ENCODE measurements around the gene CD47.

Gene CD47

GRCh38 chr3:108085810-108086350 is 5.0 kb downstream of the CD47 start:
- Histone ChIP-seq H3K27me3 (ENCODE audit: control insufficient read depth, insufficient read depth, low read length) (no peaks in the 10 kb centered on the region), H3K4me3 (ENCODE audit: low read length) (no peak overlapping the region), H3K9me3 (replicated peaks; ENCODE audit: low read length) (no peaks in the 10 kb centered on the region), H3K4me2 (ENCODE audit: low read length) (no peak overlapping the region), H3K9ac (ENCODE audit: low read depth, low read length) (no peak overlapping the region), H3K4me1 (ENCODE audit: control insufficient read depth, insufficient read depth, low read length) (peaks cover 12% of the 10 kb centered on the region), H3K36me3 (ENCODE audit: insufficient read depth, low read length) (no peaks in the 10 kb centered on the region)

DNA sequence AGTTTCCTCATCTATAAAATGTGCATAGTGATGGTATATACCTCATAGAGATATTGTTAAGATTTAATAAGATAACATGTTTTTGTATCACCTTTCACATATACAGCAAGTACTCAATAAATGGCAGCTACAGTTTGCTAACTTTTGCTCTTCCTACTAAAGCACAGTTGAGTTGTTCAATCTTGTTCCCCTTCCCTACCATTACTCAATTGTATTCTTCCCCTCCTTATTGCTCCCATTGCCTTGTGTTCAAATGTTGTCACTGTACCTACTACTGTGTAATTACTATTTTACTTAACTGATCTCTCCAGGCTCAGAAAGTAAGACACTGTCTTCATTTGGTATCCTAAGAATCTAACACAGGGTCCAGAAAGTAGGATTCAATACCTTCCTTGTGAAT is 5.5 kb downstream of the CD47 start:
- H3K36me3 ChIP-seq (ENCODE audit: insufficient read depth, low read length): no peaks in the 10 kb centered on the region
- no peak overlapping the region for H3K4me2 ChIP-seq (ENCODE audit: low read length)
- H3K4me3 ChIP-seq (ENCODE audit: low read length): no peak overlapping the region
- peaks cover 12% of the 10 kb centered on the region for H3K4me1 ChIP-seq (ENCODE audit: control insufficient read depth, insufficient read depth, low read length)
- H3K9me3 ChIP-seq (replicated peaks; ENCODE audit: low read length): no peaks in the 10 kb centered on the region
- no peak overlapping the region for H3K9ac ChIP-seq (ENCODE audit: low read depth, low read length)
- H3K27me3 ChIP-seq (ENCODE audit: control insufficient read depth, insufficient read depth, low read length): no peaks in the 10 kb centered on the region

- Histone ChIP-seq H3K36me3 (ENCODE audit: insufficient read depth, low read length) (no peaks in the 10 kb centered on the region), H3K4me3 (ENCODE audit: low read length) (no peak overlapping the region), H3K4me1 (ENCODE audit: control insufficient read depth, insufficient read depth, low read length) (no peaks in the 10 kb centered on the region), H3K9ac (ENCODE audit: low read depth, low read length) (no peak overlapping the region), H3K9me3 (replicated peaks; ENCODE audit: low read length) (no peaks in the 10 kb centered on the region), H3K4me2 (ENCODE audit: low read length) (no peak overlapping the region), H3K27me3 (ENCODE audit: control insufficient read depth, insufficient read depth, low read length) (no peaks in the 10 kb centered on the region)
These were observed 11.0 kb downstream of the CD47 start for GRCh38 chr3:108079877-108080276.

GRCh38 chr3:108079043-108079442 is 11.8 kb downstream of the CD47 start:
- no peak overlapping the region for H3K4me2 ChIP-seq (ENCODE audit: low read length)
- no peak overlapping the region for H3K4me3 ChIP-seq (ENCODE audit: low read length)
- H3K27me3 ChIP-seq (ENCODE audit: control insufficient read depth, insufficient read depth, low read length): no peaks in the 10 kb centered on the region
- H3K9ac ChIP-seq (ENCODE audit: low read depth, low read length): no peak overlapping the region
- no peaks in the 10 kb centered on the region for H3K4me1 ChIP-seq (ENCODE audit: control insufficient read depth, insufficient read depth, low read length)
- no peaks in the 10 kb centered on the region for H3K36me3 ChIP-seq (ENCODE audit: insufficient read depth, low read length)
- no peaks in the 10 kb centered on the region for H3K9me3 ChIP-seq (replicated peaks; ENCODE audit: low read length)

GRCh38 chr3:108076564-108076963 is 14.3 kb downstream of the CD47 start:
- H3K36me3 ChIP-seq (ENCODE audit: insufficient read depth, low read length): no peaks in the 10 kb centered on the region
- no peaks in the 10 kb centered on the region for H3K27me3 ChIP-seq (ENCODE audit: control insufficient read depth, insufficient read depth, low read length)
- no peaks in the 10 kb centered on the region for H3K9me3 ChIP-seq (replicated peaks; ENCODE audit: low read length)
- H3K9ac ChIP-seq (ENCODE audit: low read depth, low read length): no peak overlapping the region
- no peaks in the 10 kb centered on the region for H3K4me1 ChIP-seq (ENCODE audit: control insufficient read depth, insufficient read depth, low read length)
- H3K4me3 ChIP-seq (ENCODE audit: low read length): no peak overlapping the region
- no peak overlapping the region for H3K4me2 ChIP-seq (ENCODE audit: low read length)

DNA sequence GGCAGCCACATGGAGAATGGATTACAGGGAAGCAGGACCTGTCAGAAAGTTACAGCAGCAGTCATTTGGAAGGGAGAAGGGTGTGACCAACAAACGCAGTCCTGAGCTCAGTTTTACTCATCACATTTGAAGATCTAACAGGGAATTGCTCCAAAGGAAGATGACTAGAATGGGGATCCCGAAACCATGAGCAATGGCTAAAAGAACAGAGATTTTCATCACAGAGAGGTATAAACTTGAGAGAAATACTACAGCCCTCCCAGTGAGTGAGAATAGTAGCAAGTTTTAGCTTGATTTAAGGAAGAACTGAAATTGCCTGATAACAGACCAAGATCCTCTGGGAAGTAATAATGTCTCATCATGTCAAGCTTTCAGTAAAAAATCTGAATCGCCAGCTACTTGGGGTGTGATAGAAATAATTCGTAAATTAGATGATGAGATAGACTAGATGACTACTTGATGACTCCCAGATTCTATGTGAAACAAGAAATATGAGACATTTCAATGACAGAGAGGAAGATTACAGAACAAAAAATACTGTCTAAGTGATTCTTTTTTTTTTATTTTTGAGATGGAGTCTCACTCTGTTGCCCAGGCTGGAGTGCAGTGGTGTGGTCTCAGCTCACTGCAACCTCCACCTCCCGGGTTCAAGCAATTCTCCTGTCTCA is 16.9 kb downstream of the CD47 start:
- H3K36me3 ChIP-seq (ENCODE audit: insufficient read depth, low read length): no peaks in the 10 kb centered on the region
- no peaks in the 10 kb centered on the region for H3K27me3 ChIP-seq (ENCODE audit: control insufficient read depth, insufficient read depth, low read length)
- H3K4me3 ChIP-seq (ENCODE audit: low read length): no peak overlapping the region
- H3K4me1 ChIP-seq (ENCODE audit: control insufficient read depth, insufficient read depth, low read length): no peaks in the 10 kb centered on the region
- no peaks in the 10 kb centered on the region for H3K9me3 ChIP-seq (replicated peaks; ENCODE audit: low read length)
- H3K9ac ChIP-seq (ENCODE audit: low read depth, low read length): no peak overlapping the region
- H3K4me2 ChIP-seq (ENCODE audit: low read length): no peak overlapping the region

DNA sequence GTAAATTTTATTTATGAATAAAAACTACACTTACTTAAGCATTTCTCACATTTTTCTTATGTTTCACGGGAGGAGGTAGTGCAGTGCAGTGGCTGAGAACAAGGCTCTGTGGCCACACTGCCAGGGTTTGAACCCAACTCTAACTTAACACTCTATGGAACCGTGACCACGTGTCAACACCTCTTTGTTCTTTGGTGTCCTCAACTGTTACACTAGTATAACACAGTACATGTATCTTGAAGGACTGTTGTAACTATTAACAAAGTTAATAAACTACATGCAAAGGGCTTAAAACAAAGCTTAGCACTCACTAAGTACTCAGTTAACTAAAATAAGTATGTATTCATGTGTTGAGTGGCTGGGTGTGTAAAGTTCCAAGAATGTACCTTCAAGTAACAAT is 19.5 kb downstream of the CD47 start:
- Histone ChIP-seq H3K9ac (ENCODE audit: low read depth, low read length) (no peak overlapping the region), H3K36me3 (ENCODE audit: insufficient read depth, low read length) (no peaks in the 10 kb centered on the region), H3K4me2 (ENCODE audit: low read length) (no peak overlapping the region), H3K4me3 (ENCODE audit: low read length) (no peak overlapping the region), H3K9me3 (replicated peaks; ENCODE audit: low read length) (no peaks in the 10 kb centered on the region), H3K27me3 (ENCODE audit: control insufficient read depth, insufficient read depth, low read length) (no peaks in the 10 kb centered on the region), H3K4me1 (ENCODE audit: control insufficient read depth, insufficient read depth, low read length) (no peaks in the 10 kb centered on the region)

DNA sequence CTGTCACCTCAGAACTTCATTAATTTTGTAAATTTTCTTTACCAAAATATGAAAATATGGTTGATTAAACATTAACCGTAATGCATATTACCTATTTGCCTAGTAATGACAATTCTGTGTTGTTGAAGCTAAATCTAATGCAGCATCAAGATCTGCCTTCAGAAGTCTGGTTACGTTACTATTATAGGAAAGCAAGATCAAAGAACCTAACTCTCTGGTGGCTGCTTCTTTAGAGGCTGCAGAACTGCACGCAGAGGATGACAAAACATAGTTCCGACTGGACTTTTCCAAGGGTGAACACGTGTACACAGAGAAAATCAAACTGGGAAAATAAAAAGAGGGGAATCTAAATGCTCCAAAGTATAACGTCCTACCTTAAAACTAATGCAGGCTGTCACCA is 20.5 kb downstream of the CD47 start:
- Histone ChIP-seq H3K9me3 (replicated peaks; ENCODE audit: low read length) (no peaks in the 10 kb centered on the region), H3K27me3 (ENCODE audit: control insufficient read depth, insufficient read depth, low read length) (no peaks in the 10 kb centered on the region), H3K4me2 (ENCODE audit: low read length) (no peak overlapping the region), H3K9ac (ENCODE audit: low read depth, low read length) (no peak overlapping the region), H3K4me1 (ENCODE audit: control insufficient read depth, insufficient read depth, low read length) (no peaks in the 10 kb centered on the region), H3K36me3 (ENCODE audit: insufficient read depth, low read length) (no peaks in the 10 kb centered on the region), H3K4me3 (ENCODE audit: low read length) (no peak overlapping the region)

DNA sequence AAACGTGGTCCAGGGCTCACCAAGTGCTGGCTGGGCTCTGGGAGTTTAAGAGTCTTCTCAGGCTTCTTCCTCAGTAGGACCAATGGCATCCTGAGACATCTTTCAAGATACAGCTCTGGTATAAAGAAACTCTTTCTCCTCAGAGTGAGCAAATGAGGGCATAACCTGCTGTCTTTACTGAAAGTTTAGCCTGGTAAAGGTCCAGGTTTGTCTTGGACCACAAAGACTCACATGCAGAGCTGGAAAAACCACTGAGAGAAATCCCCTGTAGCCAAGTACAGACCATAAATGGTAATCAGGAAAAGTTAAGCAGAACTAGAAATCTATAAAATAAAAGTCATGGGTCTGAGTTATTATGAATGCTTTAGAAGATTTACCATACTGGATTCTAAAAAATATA is 23.1 kb downstream of the CD47 start:
- no peaks in the 10 kb centered on the region for H3K4me1 ChIP-seq (ENCODE audit: control insufficient read depth, insufficient read depth, low read length)
- no peak overlapping the region for H3K4me2 ChIP-seq (ENCODE audit: low read length)
- H3K27me3 ChIP-seq (ENCODE audit: control insufficient read depth, insufficient read depth, low read length): no peaks in the 10 kb centered on the region
- H3K36me3 ChIP-seq (ENCODE audit: insufficient read depth, low read length): no peaks in the 10 kb centered on the region
- no peak overlapping the region for H3K9ac ChIP-seq (ENCODE audit: low read depth, low read length)
- H3K9me3 ChIP-seq (replicated peaks; ENCODE audit: low read length): no peaks in the 10 kb centered on the region
- H3K4me3 ChIP-seq (ENCODE audit: low read length): no peak overlapping the region

- Histone ChIP-seq H3K4me3 (ENCODE audit: low read length) (no peak overlapping the region), H3K36me3 (ENCODE audit: insufficient read depth, low read length) (peaks cover 6% of the 10 kb centered on the region), H3K27me3 (ENCODE audit: control insufficient read depth, insufficient read depth, low read length) (no peaks in the 10 kb centered on the region), H3K4me1 (ENCODE audit: control insufficient read depth, insufficient read depth, low read length) (no peaks in the 10 kb centered on the region), H3K4me2 (ENCODE audit: low read length) (no peak overlapping the region), H3K9ac (ENCODE audit: low read depth, low read length) (no peak overlapping the region), H3K9me3 (replicated peaks; ENCODE audit: low read length) (no peaks in the 10 kb centered on the region)
These were observed 25.7 kb downstream of the CD47 start for GRCh38 chr3:108065096-108065495.

DNA sequence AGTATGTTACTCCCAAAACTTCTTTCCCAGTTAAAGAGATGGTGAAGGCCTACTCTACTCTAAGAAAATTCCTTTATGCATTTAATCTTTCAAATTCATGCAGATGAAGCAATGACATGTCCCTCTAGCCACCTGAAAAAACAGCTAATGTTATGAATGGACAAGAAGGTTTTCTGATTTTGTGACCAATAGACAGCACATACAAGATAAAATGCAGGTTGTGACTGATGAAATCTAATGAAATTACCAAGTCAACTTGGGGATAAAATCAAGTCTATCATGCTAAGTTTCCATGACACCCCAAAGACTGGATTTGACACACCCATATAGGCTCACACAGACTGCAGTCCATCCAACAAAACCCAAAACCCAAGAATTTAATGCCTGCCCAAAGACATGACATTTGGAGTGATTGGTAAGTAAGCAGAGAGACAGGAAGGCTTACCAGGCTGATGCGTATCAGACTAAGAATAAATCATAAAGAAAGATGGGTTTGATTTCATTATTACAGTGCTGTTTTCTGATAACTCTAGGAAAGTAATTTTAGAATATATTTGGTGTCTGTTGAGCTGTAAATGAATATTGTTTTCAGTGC is 26.4 kb downstream of the CD47 start:
- no peak overlapping the region for H3K4me3 ChIP-seq (ENCODE audit: low read length)

DNA sequence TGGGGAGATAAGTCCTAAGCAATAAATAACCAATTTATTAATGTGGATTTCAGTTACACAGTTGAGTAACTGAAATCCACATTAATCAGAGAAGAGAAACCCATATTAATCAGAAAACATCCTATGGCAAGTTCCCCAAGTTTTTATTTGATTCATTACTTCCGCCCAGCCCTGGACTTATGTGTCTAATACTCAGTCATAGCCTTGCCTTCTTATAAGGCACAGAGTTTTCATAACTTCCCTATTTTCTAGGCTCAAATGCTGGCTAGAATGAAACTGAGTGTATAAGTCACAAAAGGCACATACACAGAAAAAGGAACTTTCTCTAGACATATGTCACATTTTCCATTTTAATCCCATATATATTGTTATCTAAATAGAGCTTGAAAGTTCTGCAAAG is 28.8 kb downstream of the CD47 start:
- H3K9ac ChIP-seq (ENCODE audit: low read depth, low read length): no peak overlapping the region
- H3K4me1 ChIP-seq (ENCODE audit: control insufficient read depth, insufficient read depth, low read length): no peaks in the 10 kb centered on the region
- H3K9me3 ChIP-seq (replicated peaks; ENCODE audit: low read length): no peaks in the 10 kb centered on the region
- no peak overlapping the region for H3K4me2 ChIP-seq (ENCODE audit: low read length)
- no peak overlapping the region for H3K4me3 ChIP-seq (ENCODE audit: low read length)
- H3K27me3 ChIP-seq (ENCODE audit: control insufficient read depth, insufficient read depth, low read length): no peaks in the 10 kb centered on the region
- H3K36me3 ChIP-seq (ENCODE audit: insufficient read depth, low read length): peaks cover 22% of the 10 kb centered on the region

More for the DNA sequence above, 26.4 kb downstream of the CD47 start:
- Histone ChIP-seq H3K27me3 (ENCODE audit: control insufficient read depth, insufficient read depth, low read length) (no peaks in the 10 kb centered on the region), H3K9me3 (replicated peaks; ENCODE audit: low read length) (no peaks in the 10 kb centered on the region), H3K9ac (ENCODE audit: low read depth, low read length) (no peak overlapping the region), H3K36me3 (ENCODE audit: insufficient read depth, low read length) (peaks cover 12% of the 10 kb centered on the region), H3K4me2 (ENCODE audit: low read length) (no peak overlapping the region), H3K4me1 (ENCODE audit: control insufficient read depth, insufficient read depth, low read length) (no peaks in the 10 kb centered on the region)
